K562 (cell line): ENCODE results near the gene SLC2A10. TPM values are rescaled to one million over a fixed set of nuclear protein-coding genes. Genes with fewer than 3 reads are reported as not detected.

Experiments used
- ATAC-seq: fragments of 200-7000 bp; cut with Tn5 transposase; 3 replicates; pipeline ENCODE4 v1.9.1; 2020; ENCODE audit warnings: moderate library complexity
- BruUV-seq: library from RNA; stranded (reverse); fragments of 400-500 nt; replicated peaks from 2 replicates; lab custom pipeline; 2021; lab: Mats Ljungman, UMichigan
- CTCF ChIA-PET: fragments of 300-600 bp; formaldehyde crosslinking; extraction: SDS; loops from one replicate; lab custom pipeline; 2021; ENCODE audit warnings: low intra/inter-chr PET ratio; lab: Yijun Ruan, JAX
- POLR2A ChIA-PET: fragments of 300-600, 350-650 bp; sonication (Branson Sonifier 250); formaldehyde crosslinking; extraction: SDS; loops from one replicate; lab custom pipeline; 2021; ENCODE audit warnings: antibody characterized with exemption, inconsistent platforms; lab: Yijun Ruan, JAX
- DNase-seq, 4 experiments: peaks; one replicate each; pipeline versions ENCODE4 v3.0.0 to v3.0.0-alpha.2; 2011 to 2018; ENCODE audit warnings: low spot score in 3 of 4, mixed read lengths in 3 of 4; ENCODE audit errors: extremely low read depth in 1 of 4
- FAIRE-seq: peaks from 2 replicates; lab custom pipeline; 2011; peaks lifted over from hg19 to GRCh38; lab: Jason Lieb, UNC
- H2AFZ ChIP-seq: 2 replicates; pipeline ENCODE4 v1.6.0; 2011; ENCODE audit warnings: low read depth, low read length, control low read depth, inconsistent platforms
- H3K27ac ChIP-seq: fragments of 200-600 bp; 3 replicates; pipeline ENCODE4 v1.8.0; 2011; ENCODE audit warnings: low read depth, mild to moderate bottlenecking, control low read depth, inconsistent platforms, low read length, moderate library complexity, mixed read lengths; ENCODE audit errors: extremely low read depth
- H3K27me3 ChIP-seq, 2 experiments: fragments of 300-600 bp in 1 of 2; 2 replicates in 1 of 2; 3 replicates in 1 of 2; pipeline versions ENCODE4 v1.6.0 to v1.8.0; 2011; ENCODE audit warnings: inconsistent platforms in 2 of 2, low read length in 2 of 2, mild to moderate bottlenecking in 1 of 2, mixed read lengths in 1 of 2, moderate library complexity in 1 of 2; ENCODE audit not compliant: control insufficient read depth in 2 of 2, insufficient read depth in 2 of 2
- H3K36me3 ChIP-seq: fragments of 300-600 bp; 3 replicates; pipeline ENCODE4 v1.8.0; 2011; ENCODE audit warnings: mild to moderate bottlenecking, low read length, inconsistent platforms; ENCODE audit not compliant: control insufficient read depth, insufficient read depth
- H3K4me1 ChIP-seq, 2 experiments: fragments of 200-600 bp in 1 of 2; replicated peaks in 1 of 2; 2 replicates in 1 of 2; 3 replicates in 1 of 2; pipeline versions ENCODE4 v1.5.1 to v1.8.0; 2011; ENCODE audit warnings: inconsistent platforms in 2 of 2, low read length in 2 of 2, mild to moderate bottlenecking in 1 of 2, mixed read lengths in 1 of 2, moderate library complexity in 1 of 2; ENCODE audit not compliant: control insufficient read depth in 2 of 2, insufficient read depth in 2 of 2
- H3K4me2 ChIP-seq: 2 replicates; pipeline ENCODE4 v1.6.1; 2011; ENCODE audit warnings: low read length, control low read depth, inconsistent platforms, mixed read lengths; ENCODE audit not compliant: insufficient read depth
- H3K4me3 ChIP-seq: fragments of 200-600 bp; sonication (generic), shearing (Covaris generic); 2 replicates; pipeline ENCODE4 v1.5.1; 2016; ENCODE audit warnings: control low read depth, inconsistent platforms
- H3K79me2 ChIP-seq: fragments of 200-600 bp; 3 replicates; pipeline ENCODE4 v1.8.0; 2011; ENCODE audit warnings: low read length, inconsistent platforms; ENCODE audit not compliant: control insufficient read depth, insufficient read depth
- H3K9ac ChIP-seq, 2 experiments: 2 replicates each; pipeline versions ENCODE4 v1.6.0 to v1.6.1; 2011; ENCODE audit warnings: low read depth in 2 of 2, low read length in 2 of 2, control low read depth in 1 of 2, inconsistent platforms in 1 of 2, mild to moderate bottlenecking in 1 of 2, mixed read lengths in 1 of 2; ENCODE audit not compliant: insufficient read depth in 1 of 2
- H3K9me1 ChIP-seq: one replicate; pipeline ENCODE4 v1.6.0; 2011; ENCODE audit warnings: inconsistent platforms, mild to moderate bottlenecking, low read length, moderate library complexity; ENCODE audit not compliant: control insufficient read depth, insufficient read depth
- H3K9me3 ChIP-seq: replicated peaks from 2 replicates; pipeline ENCODE4 v1.5.1; 2011; ENCODE audit warnings: low read depth, low read length, inconsistent platforms; ENCODE audit not compliant: control insufficient read depth, insufficient read depth
- H4K20me1 ChIP-seq: replicated peaks from 2 replicates; pipeline ENCODE4 v1.6.1; 2011; ENCODE audit warnings: low read length, inconsistent platforms, mixed read lengths; ENCODE audit not compliant: control insufficient read depth, insufficient read depth
- FOXK1 ChIP-seq: sonication (generic); formaldehyde crosslinking; IDR thresholded peaks from 2 replicates; pipeline ENCODE4 v1.8.0; 2022; ENCODE audit warnings: missing genetic modification reagents, mild to moderate bottlenecking, borderline replicate concordance
- POLR3G ChIP-seq: IDR thresholded peaks from 2 replicates; pipeline ENCODE4 v1.6.1; 2011; ENCODE audit not compliant: insufficient read length, insufficient replicate concordance; ENCODE audit errors: extremely low read depth
- RBM25 ChIP-seq: fragments of 200-400 bp; formaldehyde crosslinking; IDR thresholded peaks from 2 replicates; pipeline ENCODE4 v1.6.1; 2018; ENCODE audit warnings: low read length, low read depth, moderate library complexity; ENCODE audit not compliant: severe bottlenecking
- ZBED1 ChIP-seq: IDR thresholded peaks from 2 replicates; pipeline ENCODE4 v1.6.1; 2014
- ZNF41 ChIP-seq: fragments of 250-450 bp; sonication (Bioruptor Pico); conservative IDR thresholded peaks from 2 replicates; pipeline ENCODE4 v1.4.0; 2020; ENCODE audit warnings: mild to moderate bottlenecking
- WGBS: fragments of 100-300 bp; shearing (Covaris generic); methylation state at CpG from one replicate; pipeline ENCODE4 v1.1.6; 2016; ENCODE audit warnings: low coverage, mixed read lengths; ENCODE audit not compliant: insufficient coverage; ENCODE audit errors: missing lambda C conversion rate; 5-methylcytosine and 5-hydroxymethylcytosine counted together
- in situ Hi-C: fragments of 300-500 bp; cut with MboI; formaldehyde crosslinking; loops from 4 replicates; pipeline ENCODE4 v1.15.0; 2018; ENCODE audit warnings: inconsistent platforms, mixed read lengths
- intact Hi-C: fragments of 100-400 bp; cut with micrococcal nuclease; formaldehyde crosslinking; loops from 2 replicates; pipeline ENCODE4 v1.14.2; 2022
- polyA plus RNA-seq, 8 experiments: library from polyadenylated mRNA; depleted of rRNA in 4 of 8; stranded (reverse) in 5 of 8; unstranded in 3 of 8; fragments of >200 nt; fragmentation: Nextera tagmentation in 2 of 8; fragmentation: Illumina TruSeq in 1 of 8; extraction: Ambion mirVana in 2 of 8; extraction: Trizol in 1 of 8; gene quantifications; 2 replicates each; pipeline versions ENCODE4 v1.2.1 to v1.2.3, GENCODE V29; 2011 to 2014; ENCODE audit warnings: inconsistent platforms in 1 of 8, missing spikeins in 1 of 8
- total RNA-seq, 7 experiments: library from RNA; depleted of rRNA in 6 of 7; stranded (reverse); fragments of >200 nt in 6 of 7; fragmentation: Illumina TruSeq in 2 of 7; extraction: Trizol in 2 of 7; gene quantifications; 2 replicates each; pipeline versions ENCODE4 v1.2.1 to v1.2.3, GENCODE V29; 2011 to 2021; ENCODE audit warnings: low replicate concordance in 1 of 7
- TF ChIP-seq, protein P1 (sequence below): fragments of 150-350 bp; conservative IDR thresholded peaks from 2 replicates; pipeline ENCODE4 v1.6.1; 2014; ENCODE audit warnings: low read length
- TF ChIP-seq, protein P2 (sequence below): sonication (generic); formaldehyde crosslinking; IDR thresholded peaks from 2 replicates; pipeline ENCODE4 v1.8.0; 2023; ENCODE audit warnings: mild to moderate bottlenecking, missing genetic modification reagents
- TF ChIP-seq, protein P3 (sequence below): IDR thresholded peaks from 2 replicates; pipeline ENCODE4 v1.6.1; 2011; ENCODE audit not compliant: insufficient read length; ENCODE audit errors: extremely low read depth
- TF ChIP-seq, protein P4 (sequence below): sonication (generic); formaldehyde crosslinking; IDR thresholded peaks from 2 replicates; pipeline ENCODE4 v1.8.0; 2022; ENCODE audit warnings: missing genetic modification reagents, mild to moderate bottlenecking, moderate library complexity, borderline replicate concordance

Gene SLC2A10
- total and polyA plus RNA-seq, 9 of the 15 experiments (the other 6 are each of a cell fraction or from before 2014, with no cell fraction given) = 0.01 to 1.8 (median 0.10) TPM

DNA sequence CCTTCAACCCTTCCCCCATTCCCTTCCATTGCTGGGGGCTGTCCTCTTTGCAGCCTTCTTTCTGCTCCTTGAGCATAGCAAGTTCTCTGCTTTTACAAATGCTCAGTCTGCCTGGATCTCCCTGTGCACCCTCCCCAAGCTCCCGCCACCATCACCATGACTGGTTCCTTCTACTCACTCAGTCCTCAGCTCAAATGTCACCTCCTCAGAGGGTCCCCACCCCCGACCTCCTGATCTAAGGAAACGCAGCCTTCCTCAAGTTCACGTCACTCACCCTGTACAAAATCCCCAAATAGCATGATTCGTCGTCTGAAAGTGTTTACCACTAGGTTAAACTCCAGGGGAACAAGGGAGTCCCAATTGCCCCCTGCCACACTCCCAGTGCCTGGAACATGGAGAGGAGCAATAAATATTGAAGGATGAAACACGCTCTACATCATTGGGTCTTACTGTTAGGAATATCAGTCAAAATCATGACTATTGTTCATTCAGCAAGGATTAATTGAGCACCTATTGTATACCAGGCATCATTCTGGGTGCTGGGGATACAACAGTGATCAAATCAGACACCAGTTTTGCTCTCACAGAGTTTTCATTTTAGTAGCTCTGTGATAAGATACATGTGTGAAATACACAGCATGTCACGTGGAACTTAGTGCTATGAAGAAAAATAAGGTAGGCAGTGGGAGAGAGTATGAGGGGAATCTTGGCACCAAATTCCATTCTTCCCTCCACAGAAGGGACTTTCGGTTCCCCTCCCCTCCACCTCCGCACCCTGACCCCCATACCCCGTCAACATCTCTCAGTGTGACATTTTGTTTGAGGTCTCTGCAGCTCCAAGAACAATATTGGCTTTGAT is 35.8 kb upstream of the SLC2A10 start:
- CTCF ChIA-PET = no interaction called here
- BruUV-seq = no TSS peak

More for the DNA sequence above, 35.8 kb upstream of the SLC2A10 start:
- no peak for ATAC-seq
- Histone ChIP-seq H3K9me3 (no peaks in the 10 kb centered on the region), H3K4me3 (no peak overlapping the region), H3K79me2 (0 out of 3 replicates have a peak, but pooled peaks cover 2% of the 10 kb centered on the region), H4K20me1 (peaks cover 8% of the 10 kb centered on the region; the same call in 1 of the 2 replicates), H3K4me2 (no peak overlapping the region), H2AFZ (no peak overlapping the region), H3K36me3 (peaks cover 3% of the 10 kb centered on the region; the same call in 1 of the 3 replicates), H3K9me1 (peaks cover 4% of the 10 kb centered on the region), H3K9ac (no peak overlapping the region), H3K27ac (no peak overlapping the region), H3K27me3 (no peaks in the 10 kb centered on the region), H3K4me1 (no peaks in the 10 kb centered on the region)
- intact Hi-C loops (no loop called here), in situ Hi-C loops (loop anchor here (10.0 kb wide), 1 partner anchor 319 kb away; no protein-coding TSS in a partner anchor)
- POLR2A ChIA-PET = no interaction called here
- TF ChIP-seq, protein P1, sequence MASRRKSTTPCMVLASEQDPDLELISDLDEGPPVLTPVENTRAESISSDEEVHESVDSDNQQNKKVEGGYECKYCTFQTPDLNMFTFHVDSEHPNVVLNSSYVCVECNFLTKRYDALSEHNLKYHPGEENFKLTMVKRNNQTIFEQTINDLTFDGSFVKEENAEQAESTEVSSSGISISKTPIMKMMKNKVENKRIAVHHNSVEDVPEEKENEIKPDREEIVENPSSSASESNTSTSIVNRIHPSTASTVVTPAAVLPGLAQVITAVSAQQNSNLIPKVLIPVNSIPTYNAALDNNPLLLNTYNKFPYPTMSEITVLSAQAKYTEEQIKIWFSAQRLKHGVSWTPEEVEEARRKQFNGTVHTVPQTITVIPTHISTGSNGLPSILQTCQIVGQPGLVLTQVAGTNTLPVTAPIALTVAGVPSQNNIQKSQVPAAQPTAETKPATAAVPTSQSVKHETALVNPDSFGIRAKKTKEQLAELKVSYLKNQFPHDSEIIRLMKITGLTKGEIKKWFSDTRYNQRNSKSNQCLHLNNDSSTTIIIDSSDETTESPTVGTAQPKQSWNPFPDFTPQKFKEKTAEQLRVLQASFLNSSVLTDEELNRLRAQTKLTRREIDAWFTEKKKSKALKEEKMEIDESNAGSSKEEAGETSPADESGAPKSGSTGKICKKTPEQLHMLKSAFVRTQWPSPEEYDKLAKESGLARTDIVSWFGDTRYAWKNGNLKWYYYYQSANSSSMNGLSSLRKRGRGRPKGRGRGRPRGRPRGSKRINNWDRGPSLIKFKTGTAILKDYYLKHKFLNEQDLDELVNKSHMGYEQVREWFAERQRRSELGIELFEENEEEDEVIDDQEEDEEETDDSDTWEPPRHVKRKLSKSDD = no peak
- TF ChIP-seq RBM25 (no peak), ZBED1 (no peak), ZNF41 (CRISPR knock-in tag) (no peak), POLR3G (no peak), FOXK1 (CRISPR knock-in tag) (no peak)
- TF ChIP-seq, protein P2, sequence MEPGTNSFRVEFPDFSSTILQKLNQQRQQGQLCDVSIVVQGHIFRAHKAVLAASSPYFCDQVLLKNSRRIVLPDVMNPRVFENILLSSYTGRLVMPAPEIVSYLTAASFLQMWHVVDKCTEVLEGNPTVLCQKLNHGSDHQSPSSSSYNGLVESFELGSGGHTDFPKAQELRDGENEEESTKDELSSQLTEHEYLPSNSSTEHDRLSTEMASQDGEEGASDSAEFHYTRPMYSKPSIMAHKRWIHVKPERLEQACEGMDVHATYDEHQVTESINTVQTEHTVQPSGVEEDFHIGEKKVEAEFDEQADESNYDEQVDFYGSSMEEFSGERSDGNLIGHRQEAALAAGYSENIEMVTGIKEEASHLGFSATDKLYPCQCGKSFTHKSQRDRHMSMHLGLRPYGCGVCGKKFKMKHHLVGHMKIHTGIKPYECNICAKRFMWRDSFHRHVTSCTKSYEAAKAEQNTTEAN (CRISPR knock-in tag) = no peak
- TF ChIP-seq, protein P3, sequence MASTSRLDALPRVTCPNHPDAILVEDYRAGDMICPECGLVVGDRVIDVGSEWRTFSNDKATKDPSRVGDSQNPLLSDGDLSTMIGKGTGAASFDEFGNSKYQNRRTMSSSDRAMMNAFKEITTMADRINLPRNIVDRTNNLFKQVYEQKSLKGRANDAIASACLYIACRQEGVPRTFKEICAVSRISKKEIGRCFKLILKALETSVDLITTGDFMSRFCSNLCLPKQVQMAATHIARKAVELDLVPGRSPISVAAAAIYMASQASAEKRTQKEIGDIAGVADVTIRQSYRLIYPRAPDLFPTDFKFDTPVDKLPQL = no peak
- TF ChIP-seq, protein P4, sequence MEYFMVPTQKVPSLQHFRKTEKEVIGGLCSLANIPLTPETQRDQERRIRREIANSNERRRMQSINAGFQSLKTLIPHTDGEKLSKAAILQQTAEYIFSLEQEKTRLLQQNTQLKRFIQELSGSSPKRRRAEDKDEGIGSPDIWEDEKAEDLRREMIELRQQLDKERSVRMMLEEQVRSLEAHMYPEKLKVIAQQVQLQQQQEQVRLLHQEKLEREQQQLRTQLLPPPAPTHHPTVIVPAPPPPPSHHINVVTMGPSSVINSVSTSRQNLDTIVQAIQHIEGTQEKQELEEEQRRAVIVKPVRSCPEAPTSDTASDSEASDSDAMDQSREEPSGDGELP (CRISPR knock-in tag) = no peak
- FAIRE-seq = no peak
- WGBS = 72% methylated on average over 10 of the region's 11 CpGs
- DNase-seq = no peak
